GM12864 (cell line): ENCODE results near the gene GATAD2B.
A peak's percentile ranks its signal among the peaks of the same experiment; 100 is the strongest.

Experiments
- DNase-seq: peaks from one replicate; pipeline ENCODE4 v3.0.0-alpha.2; 2011; ENCODE audit warnings: low read depth
- H3K4me3 ChIP-seq: 2 replicates; pipeline ENCODE4 v1.5.1; 2011; ENCODE audit warnings: mild to moderate bottlenecking, low read depth, low read length, control low read depth
- TF ChIP-seq, protein P1 (sequence below): IDR thresholded peaks from 2 replicates; pipeline ENCODE4 v1.5.1; 2011; ENCODE audit warnings: low read depth, mild to moderate bottlenecking, moderate library complexity, low read length, control low read depth, inconsistent platforms; ENCODE audit errors: missing control alignments

The GATAD2B gene

DNA sequence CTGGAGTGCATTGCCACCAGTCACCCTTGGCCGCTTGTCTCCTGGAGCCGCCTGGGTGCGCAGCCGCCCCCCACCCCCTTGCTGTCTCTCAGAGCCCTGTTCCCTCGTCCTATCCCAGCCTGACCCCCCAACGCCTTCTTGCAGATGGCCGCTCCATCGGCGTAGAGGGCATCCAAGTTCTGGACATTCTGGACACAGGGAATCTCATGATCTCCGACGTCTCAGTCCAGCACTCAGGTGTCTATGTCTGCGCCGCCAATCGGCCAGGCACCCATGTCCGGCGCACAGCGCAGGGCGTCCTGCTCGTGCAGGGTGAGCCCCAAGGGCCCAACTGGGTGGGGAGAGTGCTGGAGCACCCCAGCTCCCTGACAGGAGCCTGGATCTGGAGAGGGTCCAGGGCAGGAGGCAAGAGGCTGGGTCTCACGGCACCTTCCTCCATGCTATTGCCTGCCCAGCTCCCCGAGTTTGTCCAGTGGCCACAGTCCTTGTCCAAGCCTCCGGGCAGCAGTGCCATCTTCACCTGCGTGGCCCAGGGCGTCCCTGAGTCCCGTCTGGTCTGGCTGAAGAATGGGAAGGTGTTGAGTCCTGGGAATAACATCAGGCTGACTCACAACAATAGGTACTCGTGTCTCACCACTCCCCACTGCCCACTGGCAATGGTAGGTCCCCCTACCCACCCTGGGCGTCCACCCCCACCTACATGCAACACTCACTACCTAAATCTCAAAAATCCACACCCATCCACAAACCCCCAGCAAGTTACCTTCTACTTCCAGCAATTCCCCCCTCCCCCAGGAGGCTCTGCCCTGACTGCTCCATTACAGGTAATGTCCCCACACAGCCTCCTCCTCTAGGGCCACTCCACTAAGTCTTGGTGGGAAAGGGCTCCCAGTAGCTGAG, 123.0 kb downstream of the GATAD2B start:
- DNase-seq, result no peak
- TF ChIP-seq, protein P1, sequence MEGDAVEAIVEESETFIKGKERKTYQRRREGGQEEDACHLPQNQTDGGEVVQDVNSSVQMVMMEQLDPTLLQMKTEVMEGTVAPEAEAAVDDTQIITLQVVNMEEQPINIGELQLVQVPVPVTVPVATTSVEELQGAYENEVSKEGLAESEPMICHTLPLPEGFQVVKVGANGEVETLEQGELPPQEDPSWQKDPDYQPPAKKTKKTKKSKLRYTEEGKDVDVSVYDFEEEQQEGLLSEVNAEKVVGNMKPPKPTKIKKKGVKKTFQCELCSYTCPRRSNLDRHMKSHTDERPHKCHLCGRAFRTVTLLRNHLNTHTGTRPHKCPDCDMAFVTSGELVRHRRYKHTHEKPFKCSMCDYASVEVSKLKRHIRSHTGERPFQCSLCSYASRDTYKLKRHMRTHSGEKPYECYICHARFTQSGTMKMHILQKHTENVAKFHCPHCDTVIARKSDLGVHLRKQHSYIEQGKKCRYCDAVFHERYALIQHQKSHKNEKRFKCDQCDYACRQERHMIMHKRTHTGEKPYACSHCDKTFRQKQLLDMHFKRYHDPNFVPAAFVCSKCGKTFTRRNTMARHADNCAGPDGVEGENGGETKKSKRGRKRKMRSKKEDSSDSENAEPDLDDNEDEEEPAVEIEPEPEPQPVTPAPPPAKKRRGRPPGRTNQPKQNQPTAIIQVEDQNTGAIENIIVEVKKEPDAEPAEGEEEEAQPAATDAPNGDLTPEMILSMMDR, result no peak
- H3K4me3 ChIP-seq, result no peak overlapping the region

DNA sequence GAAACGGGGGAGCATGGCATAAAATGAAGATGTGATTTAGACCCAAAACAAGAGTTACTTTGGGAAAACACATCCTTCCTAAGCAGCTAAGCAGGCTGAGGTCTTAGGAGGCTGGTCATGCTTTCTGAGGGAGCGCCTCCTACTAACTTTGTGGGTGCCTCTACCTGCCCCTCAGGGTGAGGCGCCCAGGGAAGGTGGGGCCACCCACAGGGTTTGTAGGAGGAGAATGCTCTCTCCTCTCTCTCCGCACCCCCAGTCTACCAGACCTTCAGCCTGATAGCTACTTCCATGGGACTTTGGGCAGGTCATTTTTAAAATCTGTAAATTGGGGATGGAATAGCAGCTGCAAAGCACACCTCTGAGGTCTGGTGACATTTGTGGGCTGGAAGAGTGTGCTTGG, 123.8 kb downstream of the GATAD2B start:
- TF ChIP-seq, protein P1, result no peak
- no peak for DNase-seq
- no peak overlapping the region for H3K4me3 ChIP-seq

- TF ChIP-seq, protein P1, result no peak
- H3K4me3 ChIP-seq, result no peak overlapping the region
- no peak for DNase-seq
Observed at GRCh38 chr1:153798468-153798780, 124.3 kb downstream of the GATAD2B start.

GRCh38 chr1:153796786-153797659, 125.7 kb downstream of the GATAD2B start:
- H3K4me3 ChIP-seq, result no peak overlapping the region
- TF ChIP-seq, protein P1, result peak; percentile 84
- DNase-seq, result peak; percentile 69

DNA sequence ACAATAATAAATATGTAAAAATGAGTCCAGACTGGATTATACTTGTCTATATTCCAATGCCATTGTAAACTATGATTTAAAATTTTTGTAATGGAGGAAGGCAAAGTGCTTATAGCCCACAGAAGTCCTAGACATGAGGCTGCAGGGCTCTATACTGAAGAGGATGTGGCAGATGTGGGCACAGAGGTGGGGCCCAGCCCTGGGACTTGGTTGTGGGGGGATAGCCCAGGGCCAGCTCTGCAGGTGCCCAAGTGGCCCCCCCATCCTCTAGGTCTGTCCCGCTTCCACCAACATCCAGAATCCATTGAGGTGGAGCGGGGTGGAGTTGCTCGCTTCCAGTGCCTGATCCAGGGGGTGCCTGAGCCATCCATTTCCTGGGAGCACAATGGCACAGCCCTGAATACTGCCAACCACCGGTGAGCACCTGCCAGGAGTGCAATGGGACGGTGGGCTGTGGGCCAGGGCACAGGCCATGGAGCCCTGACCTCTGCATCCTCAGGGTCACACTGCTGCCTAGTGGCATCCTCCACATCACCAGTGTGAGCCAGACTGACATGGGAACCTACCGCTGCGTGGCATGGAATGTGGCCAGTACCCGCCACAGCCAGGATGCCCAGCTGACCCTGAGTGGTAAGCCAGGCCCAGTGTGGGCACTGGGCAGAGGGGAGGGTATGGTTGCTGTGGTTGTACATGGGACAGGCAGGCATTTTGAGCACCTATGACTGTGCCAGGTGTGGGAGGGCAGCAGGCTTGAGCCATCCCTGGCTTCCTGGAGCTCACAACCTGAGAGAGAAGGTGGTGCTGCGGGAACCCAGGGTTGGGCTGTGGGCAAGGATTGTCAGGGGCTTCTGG, 126.6 kb downstream of the GATAD2B start:
- no peak for DNase-seq
- TF ChIP-seq, protein P1, result no peak
- no peak overlapping the region for H3K4me3 ChIP-seq

GRCh38 chr1:153795330-153795837, 127.4 kb downstream of the GATAD2B start:
- TF ChIP-seq, protein P1, result no peak
- no peak for DNase-seq
- no peak overlapping the region for H3K4me3 ChIP-seq
